ENCODE data around the gene UNC13C. TPM values are rescaled to one million over a fixed set of nuclear protein-coding genes. Genes with fewer than 3 reads are reported as not detected.

Gene UNC13C
- total and polyA plus RNA-seq, 10 of the 15 experiments (the other 5 are each of a cell fraction or from before 2014, with no cell fraction given): 9.9 to 81.3 (median 25.0) TPM

GRCh38 chr15:54347082-54347827 lies 369.0 kb downstream of the UNC13C start (continued):
- no peak for TF ChIP-seq REST (IDR thresholded peaks at IDR 0.05; ENCODE audit: low read depth, low read length)
- TF ChIP-seq RUNX3 (IDR thresholded peaks at IDR 0.05; ENCODE audit: low read length): peak; percentile 34; the same call in 1 of the 2 replicates
- no peak for TF ChIP-seq SPI1 (IDR thresholded peaks at IDR 0.05; ENCODE audit: borderline replicate concordance, insufficient read depth, low read depth, low read length)
- peak; percentile 81 for TF ChIP-seq BHLHE40 (IDR thresholded peaks at IDR 0.05; ENCODE audit: borderline replicate concordance in 1 of 2, low read depth in 2 of 2, low read length in 1 of 2)
- TF ChIP-seq ZNF274 (IDR thresholded peaks at IDR 0.05; ENCODE audit: insufficient read depth, insufficient read length): no peak
- TF ChIP-seq ATF7 (IDR thresholded peaks at IDR 0.05; ENCODE audit: low read depth): peak; percentile 72; the same call in 1 of the 2 replicates
- no peak for TF ChIP-seq TCF12 (IDR thresholded peaks at IDR 0.05; ENCODE audit: low read depth, low read length)
- no peak for TF ChIP-seq HSF1 (IDR thresholded peaks at IDR 0.05; ENCODE audit: low read depth, low read length)
- no peak for TF ChIP-seq ETV6 (conservative IDR thresholded peaks at IDR 0.05 in 1 of 2, IDR thresholded peaks at IDR 0.05 in 1 of 2; ENCODE audit: borderline replicate concordance in 1 of 2, low read depth in 1 of 2)
- no peak for TF ChIP-seq PML (IDR thresholded peaks at IDR 0.05; ENCODE audit: low read length)
- no peak for TF ChIP-seq PBX3 (IDR thresholded peaks at IDR 0.05; ENCODE audit: insufficient replicate concordance, low read depth, low read length)
- TF ChIP-seq POU2F2 (IDR thresholded peaks at IDR 0.05; ENCODE audit: borderline replicate concordance, low read depth, low read length): no peak; the same call in 2 of the 3 replicates
- TF ChIP-seq CUX1 (IDR thresholded peaks at IDR 0.05; ENCODE audit: insufficient replicate concordance, low read depth, low read length): no peak
- no peak for TF ChIP-seq KLF5 (IDR thresholded peaks at IDR 0.05; ENCODE audit: partially characterized antibody)
- TF ChIP-seq RBBP5 (conservative IDR thresholded peaks at IDR 0.05): no peak
- no peak for TF ChIP-seq HDGF (IDR thresholded peaks at IDR 0.05)
- peak; percentile 79 for TF ChIP-seq ZNF217 (IDR thresholded peaks at IDR 0.05)
- peak; percentile 12; the same call in 1 of the 2 replicates for TF ChIP-seq RAD21 (IDR thresholded peaks at IDR 0.05; ENCODE audit: insufficient read depth, low read depth, low read length)

Data from GM12878 (cell line).